Measurements from ENCODE around the gene FUT8.

The FUT8 gene

GRCh38 chr14:65783101-65783500 lies 370.6 kb downstream of the FUT8 start:
- no peak overlapping the region for H3K9ac ChIP-seq (ENCODE audit: low read depth, low read length, poor library complexity, severe bottlenecking)
- no peak overlapping the region for H2AFZ ChIP-seq (ENCODE audit: low read length)
- H3K9me2 ChIP-seq (replicated peaks; ENCODE audit: low read depth, low read length), result no peaks in the 10 kb centered on the region
- H3K27me3 ChIP-seq (ENCODE audit: insufficient read depth, low read length, poor library complexity, severe bottlenecking), result no peaks in the 10 kb centered on the region
- H3K4me2 ChIP-seq (ENCODE audit: low read depth, low read length, poor library complexity, severe bottlenecking), result no peak overlapping the region
- no peaks in the 10 kb centered on the region for H4K20me1 ChIP-seq (ENCODE audit: insufficient read depth, low read length, poor library complexity, severe bottlenecking)
- H3K79me2 ChIP-seq (ENCODE audit: insufficient read depth, low read length), result no peaks in the 10 kb centered on the region
- no peaks in the 10 kb centered on the region for H3K9me3 ChIP-seq (ENCODE audit: insufficient read depth, low read depth, low read length)
- TF ChIP-seq CTCF (conservative IDR thresholded peaks at IDR 0.05; ENCODE audit: low read length), result no peak
- no peak for TF ChIP-seq EZH2phosphoT487 (IDR thresholded peaks at IDR 0.05; ENCODE audit: borderline replicate concordance)
- H3K36me3 ChIP-seq (ENCODE audit: insufficient read depth, low read length), result no peaks in the 10 kb centered on the region
- no peak overlapping the region for H3K4me3 ChIP-seq (ENCODE audit: low read length, poor library complexity, severe bottlenecking)
- H3F3A ChIP-seq (ENCODE audit: low read depth), result no peaks in the 10 kb centered on the region
- H3K4me1 ChIP-seq (ENCODE audit: insufficient read depth, low read length, poor library complexity, severe bottlenecking), result no peaks in the 10 kb centered on the region

GRCh38 chr14:65783576-65783975 lies 371.0 kb downstream of the FUT8 start:
- TF ChIP-seq CTCF (conservative IDR thresholded peaks at IDR 0.05; ENCODE audit: low read length) (no peak), EZH2phosphoT487 (IDR thresholded peaks at IDR 0.05; ENCODE audit: borderline replicate concordance) (no peak)

GRCh38 chr14:65784574-65784973 lies 372.0 kb downstream of the FUT8 start:
- no peaks in the 10 kb centered on the region for H3K36me3 ChIP-seq (ENCODE audit: insufficient read depth, low read length)
- H3K9me3 ChIP-seq (ENCODE audit: insufficient read depth, low read depth, low read length), result no peaks in the 10 kb centered on the region
- no peaks in the 10 kb centered on the region for H3K4me1 ChIP-seq (ENCODE audit: insufficient read depth, low read length, poor library complexity, severe bottlenecking)
- no peaks in the 10 kb centered on the region for H3K79me2 ChIP-seq (ENCODE audit: insufficient read depth, low read length)
- no peak overlapping the region for H3K4me2 ChIP-seq (ENCODE audit: low read depth, low read length, poor library complexity, severe bottlenecking)
- H3K4me3 ChIP-seq (ENCODE audit: low read length, poor library complexity, severe bottlenecking), result no peak overlapping the region
- no peak overlapping the region for H3K9ac ChIP-seq (ENCODE audit: low read depth, low read length, poor library complexity, severe bottlenecking)
- no peaks in the 10 kb centered on the region for H3K27me3 ChIP-seq (ENCODE audit: insufficient read depth, low read length, poor library complexity, severe bottlenecking)
- TF ChIP-seq CTCF (conservative IDR thresholded peaks at IDR 0.05; ENCODE audit: low read length) (no peak), EZH2phosphoT487 (IDR thresholded peaks at IDR 0.05; ENCODE audit: borderline replicate concordance) (no peak)
- no peaks in the 10 kb centered on the region for H3K9me2 ChIP-seq (replicated peaks; ENCODE audit: low read depth, low read length)
- no peaks in the 10 kb centered on the region for H3F3A ChIP-seq (ENCODE audit: low read depth)
- H4K20me1 ChIP-seq (ENCODE audit: insufficient read depth, low read length, poor library complexity, severe bottlenecking), result no peaks in the 10 kb centered on the region
- H2AFZ ChIP-seq (ENCODE audit: low read length), result no peak overlapping the region

More at GRCh38 chr14:65783576-65783975, 371.0 kb downstream of the FUT8 start:
- Histone ChIP-seq H3K4me2 (ENCODE audit: low read depth, low read length, poor library complexity, severe bottlenecking) (no peak overlapping the region), H2AFZ (ENCODE audit: low read length) (no peak overlapping the region), H3K9me3 (ENCODE audit: insufficient read depth, low read depth, low read length) (no peaks in the 10 kb centered on the region), H3K4me1 (ENCODE audit: insufficient read depth, low read length, poor library complexity, severe bottlenecking) (no peaks in the 10 kb centered on the region), H3K4me3 (ENCODE audit: low read length, poor library complexity, severe bottlenecking) (no peak overlapping the region), H3K9ac (ENCODE audit: low read depth, low read length, poor library complexity, severe bottlenecking) (no peak overlapping the region), H3K36me3 (ENCODE audit: insufficient read depth, low read length) (no peaks in the 10 kb centered on the region), H3K79me2 (ENCODE audit: insufficient read depth, low read length) (no peaks in the 10 kb centered on the region), H3K27me3 (ENCODE audit: insufficient read depth, low read length, poor library complexity, severe bottlenecking) (no peaks in the 10 kb centered on the region), H4K20me1 (ENCODE audit: insufficient read depth, low read length, poor library complexity, severe bottlenecking) (no peaks in the 10 kb centered on the region), H3F3A (ENCODE audit: low read depth) (no peaks in the 10 kb centered on the region), H3K9me2 (replicated peaks; ENCODE audit: low read depth, low read length) (no peaks in the 10 kb centered on the region)

Measured in Loucy (cell line).